ENCODE results near the gene GJA9. TPM values are rescaled to one million over a fixed set of nuclear protein-coding genes. Genes with fewer than 3 reads are reported as not detected.

Gene GJA9
- total and polyA plus RNA-seq, 2 experiments from 2014 or later = 0.21 TPM; not detected in 1

GRCh38 chr1:38923607-38924006 lies 42.2 kb upstream of the GJA9 start (continued):
- TF ChIP-seq ETS1 (IDR thresholded peaks at IDR 0.05) (no peak), STAT1 (IDR thresholded peaks at IDR 0.05; ENCODE audit: unreplicated experiment) (no peak), NANOG (IDR thresholded peaks at IDR 0.05; ENCODE audit: borderline replicate concordance) (no peak)

DNA sequence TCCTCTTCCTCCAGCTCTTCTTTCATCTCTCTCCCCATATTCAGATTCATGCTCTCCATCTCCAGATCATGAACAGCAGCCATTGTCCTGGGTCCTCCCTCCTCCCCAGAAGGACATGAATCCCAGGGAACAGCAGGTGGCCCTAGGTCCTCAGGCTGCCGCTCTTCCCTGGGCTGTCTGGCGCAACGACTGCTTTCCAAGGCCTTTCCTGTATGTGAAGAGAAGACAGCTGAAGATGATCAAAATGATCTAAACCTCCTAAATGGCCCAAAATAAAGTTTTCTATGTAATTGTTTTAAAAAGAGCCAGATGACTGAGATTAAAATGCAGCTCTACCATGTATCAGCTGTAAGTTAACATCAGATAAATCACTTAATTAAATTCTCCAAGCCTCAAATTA lies 37.7 kb upstream of the GJA9 start:
- H3K36me3 ChIP-seq (ENCODE audit: insufficient read depth) = no peaks in the 10 kb centered on the region
- peaks cover 5% of the 10 kb centered on the region; the same call in 2 of the 3 replicates for H3K4me1 Mint-ChIP-seq

DNA sequence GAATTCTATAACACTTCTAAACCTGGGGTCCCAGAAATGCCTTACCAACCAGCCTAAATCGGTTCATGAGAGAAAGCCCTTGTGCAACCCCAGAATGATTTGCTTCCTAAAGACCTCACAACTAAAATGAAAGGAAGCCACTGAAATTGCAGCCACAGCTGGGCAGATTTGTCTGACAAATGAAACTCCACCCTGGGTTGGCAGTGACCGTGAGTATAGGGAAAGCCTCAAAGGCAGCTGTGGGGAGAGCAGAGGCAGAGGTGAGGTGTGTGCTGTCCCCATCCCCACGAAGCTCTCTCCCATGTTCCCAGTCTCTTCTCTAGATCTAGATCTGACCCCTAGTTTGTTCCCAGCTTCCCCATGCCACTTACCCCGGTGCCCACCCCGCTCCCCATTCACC lies 37.2 kb upstream of the GJA9 start:
- Histone ChIP-seq H3K36me3 (ENCODE audit: insufficient read depth) (no peaks in the 10 kb centered on the region), H3F3A (replicated peaks; ENCODE audit: low read depth) (no peaks in the 10 kb centered on the region), H3K4me2 (no peak overlapping the region), H2AFZ (peak overlapping the region; percentile 72; the same call in 1 of the 2 replicates), H3K4me1 (ENCODE audit: insufficient read depth) (no peaks in the 10 kb centered on the region), H4K20me1 (replicated peaks; ENCODE audit: insufficient read depth) (no peaks in the 10 kb centered on the region), H3K27ac (ENCODE audit: low read depth) (no peak overlapping the region), H3K79me2 (replicated peaks; ENCODE audit: insufficient read depth) (no peaks in the 10 kb centered on the region), H3K9me2 (ENCODE audit: insufficient read depth) (no peaks in the 10 kb centered on the region), H3K4me3 (no peak overlapping the region), H3K27me3 (ENCODE audit: insufficient read depth) (no peaks in the 10 kb centered on the region)
- H3K4me3 Mint-ChIP-seq = no peak overlapping the region
- H3K27ac Mint-ChIP-seq = no peak overlapping the region
- H3K4me1 Mint-ChIP-seq = peaks cover 5% of the 10 kb centered on the region; the same call in 2 of the 3 replicates
- ATAC-seq = no peak
- DNase-seq (ENCODE audit: low spot score) = no peak
- H3K27me3 Mint-ChIP-seq (ENCODE audit: insufficient read depth, low read depth, poor library complexity) = no peaks in the 10 kb centered on the region
- H3K9me3 Mint-ChIP-seq = no peaks in the 10 kb centered on the region
- H3K36me3 Mint-ChIP-seq (ENCODE audit: low read depth) = no peaks in the 10 kb centered on the region
- no peak for TF ChIP-seq EZH2 (IDR thresholded peaks at IDR 0.05; ENCODE audit: low read depth, unreplicated experiment)
- TF ChIP-seq NANOG (IDR thresholded peaks at IDR 0.05; ENCODE audit: borderline replicate concordance) = no peak
- TF ChIP-seq, protein P1, sequence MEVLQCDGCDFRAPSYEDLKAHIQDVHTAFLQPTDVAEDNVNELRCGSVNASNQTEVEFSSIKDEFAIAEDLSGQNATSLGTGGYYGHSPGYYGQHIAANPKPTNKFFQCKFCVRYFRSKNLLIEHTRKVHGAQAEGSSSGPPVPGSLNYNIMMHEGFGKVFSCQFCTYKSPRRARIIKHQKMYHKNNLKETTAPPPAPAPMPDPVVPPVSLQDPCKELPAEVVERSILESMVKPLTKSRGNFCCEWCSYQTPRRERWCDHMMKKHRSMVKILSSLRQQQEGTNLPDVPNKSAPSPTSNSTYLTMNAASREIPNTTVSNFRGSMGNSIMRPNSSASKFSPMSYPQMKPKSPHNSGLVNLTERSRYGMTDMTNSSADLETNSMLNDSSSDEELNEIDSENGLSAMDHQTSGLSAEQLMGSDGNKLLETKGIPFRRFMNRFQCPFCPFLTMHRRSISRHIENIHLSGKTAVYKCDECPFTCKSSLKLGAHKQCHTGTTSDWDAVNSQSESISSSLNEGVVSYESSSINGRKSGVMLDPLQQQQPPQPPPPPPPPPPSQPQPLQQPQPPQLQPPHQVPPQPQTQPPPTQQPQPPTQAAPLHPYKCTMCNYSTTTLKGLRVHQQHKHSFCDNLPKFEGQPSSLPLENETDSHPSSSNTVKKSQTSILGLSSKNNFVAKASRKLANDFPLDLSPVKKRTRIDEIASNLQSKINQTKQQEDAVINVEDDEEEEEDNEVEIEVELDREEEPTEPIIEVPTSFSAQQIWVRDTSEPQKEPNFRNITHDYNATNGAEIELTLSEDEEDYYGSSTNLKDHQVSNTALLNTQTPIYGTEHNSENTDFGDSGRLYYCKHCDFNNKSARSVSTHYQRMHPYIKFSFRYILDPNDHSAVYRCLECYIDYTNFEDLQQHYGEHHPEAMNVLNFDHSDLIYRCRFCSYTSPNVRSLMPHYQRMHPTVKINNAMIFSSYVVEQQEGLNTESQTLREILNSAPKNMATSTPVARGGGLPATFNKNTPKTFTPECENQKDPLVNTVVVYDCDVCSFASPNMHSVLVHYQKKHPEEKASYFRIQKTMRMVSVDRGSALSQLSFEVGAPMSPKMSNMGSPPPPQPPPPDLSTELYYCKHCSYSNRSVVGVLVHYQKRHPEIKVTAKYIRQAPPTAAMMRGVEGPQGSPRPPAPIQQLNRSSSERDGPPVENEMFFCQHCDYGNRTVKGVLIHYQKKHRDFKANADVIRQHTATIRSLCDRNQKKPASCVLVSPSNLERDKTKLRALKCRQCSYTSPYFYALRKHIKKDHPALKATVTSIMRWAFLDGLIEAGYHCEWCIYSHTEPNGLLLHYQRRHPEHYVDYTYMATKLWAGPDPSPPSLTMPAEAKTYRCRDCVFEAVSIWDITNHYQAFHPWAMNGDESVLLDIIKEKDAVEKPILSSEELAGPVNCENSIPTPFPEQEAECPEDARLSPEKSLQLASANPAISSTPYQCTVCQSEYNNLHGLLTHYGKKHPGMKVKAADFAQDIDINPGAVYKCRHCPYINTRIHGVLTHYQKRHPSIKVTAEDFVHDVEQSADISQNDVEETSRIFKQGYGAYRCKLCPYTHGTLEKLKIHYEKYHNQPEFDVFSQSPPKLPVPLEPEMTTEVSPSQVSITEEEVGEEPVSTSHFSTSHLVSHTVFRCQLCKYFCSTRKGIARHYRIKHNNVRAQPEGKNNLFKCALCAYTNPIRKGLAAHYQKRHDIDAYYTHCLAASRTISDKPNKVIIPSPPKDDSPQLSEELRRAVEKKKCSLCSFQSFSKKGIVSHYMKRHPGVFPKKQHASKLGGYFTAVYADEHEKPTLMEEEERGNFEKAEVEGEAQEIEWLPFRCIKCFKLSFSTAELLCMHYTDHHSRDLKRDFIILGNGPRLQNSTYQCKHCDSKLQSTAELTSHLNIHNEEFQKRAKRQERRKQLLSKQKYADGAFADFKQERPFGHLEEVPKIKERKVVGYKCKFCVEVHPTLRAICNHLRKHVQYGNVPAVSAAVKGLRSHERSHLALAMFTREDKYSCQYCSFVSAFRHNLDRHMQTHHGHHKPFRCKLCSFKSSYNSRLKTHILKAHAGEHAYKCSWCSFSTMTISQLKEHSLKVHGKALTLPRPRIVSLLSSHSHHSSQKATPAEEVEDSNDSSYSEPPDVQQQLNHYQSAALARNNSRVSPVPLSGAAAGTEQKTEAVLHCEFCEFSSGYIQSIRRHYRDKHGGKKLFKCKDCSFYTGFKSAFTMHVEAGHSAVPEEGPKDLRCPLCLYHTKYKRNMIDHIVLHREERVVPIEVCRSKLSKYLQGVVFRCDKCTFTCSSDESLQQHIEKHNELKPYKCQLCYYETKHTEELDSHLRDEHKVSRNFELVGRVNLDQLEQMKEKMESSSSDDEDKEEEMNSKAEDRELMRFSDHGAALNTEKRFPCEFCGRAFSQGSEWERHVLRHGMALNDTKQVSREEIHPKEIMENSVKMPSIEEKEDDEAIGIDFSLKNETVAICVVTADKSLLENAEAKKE (CRISPR knock-in tag; IDR thresholded peaks at IDR 0.05) = no peak
- no peak for TF ChIP-seq ZNF114 (CRISPR knock-in tag; IDR thresholded peaks at IDR 0.05)
- TF ChIP-seq EZH2phosphoT487 (IDR thresholded peaks at IDR 0.05; ENCODE audit: unreplicated experiment) = no peak

More for the DNA sequence above, 37.7 kb upstream of the GJA9 start:
- no peaks in the 10 kb centered on the region for H4K20me1 ChIP-seq (replicated peaks; ENCODE audit: insufficient read depth)
- H2AFZ ChIP-seq = peak overlapping the region; percentile 72; the same call in 1 of the 2 replicates
- no peak overlapping the region for H3K27ac ChIP-seq (ENCODE audit: low read depth)
- ATAC-seq (peak; percentile 56), DNase-seq (ENCODE audit: low spot score) (no peak)
- no peak overlapping the region for H3K4me3 Mint-ChIP-seq
- no peaks in the 10 kb centered on the region for H3K9me3 Mint-ChIP-seq
- H3K27me3 Mint-ChIP-seq (ENCODE audit: insufficient read depth, low read depth, poor library complexity) = no peaks in the 10 kb centered on the region
- no peaks in the 10 kb centered on the region for H3K27me3 ChIP-seq (ENCODE audit: insufficient read depth)
- H3K27ac Mint-ChIP-seq = no peak overlapping the region
- H3K4me2 ChIP-seq = no peak overlapping the region
- peak in 1 of 2 experiments; percentile 31; a peak in 1 of 4 replicates for TF ChIP-seq CTCF (conservative IDR thresholded peaks at IDR 0.05; ENCODE audit: low read depth in 2 of 2)
- no peak for TF ChIP-seq ZNF114 (CRISPR knock-in tag; IDR thresholded peaks at IDR 0.05)
- no peaks in the 10 kb centered on the region for H3K4me1 ChIP-seq (ENCODE audit: insufficient read depth)
- H3K79me2 ChIP-seq (replicated peaks; ENCODE audit: insufficient read depth) = no peaks in the 10 kb centered on the region
- no peaks in the 10 kb centered on the region for H3F3A ChIP-seq (replicated peaks; ENCODE audit: low read depth)
- no peaks in the 10 kb centered on the region for H3K9me2 ChIP-seq (ENCODE audit: insufficient read depth)
- H3K4me3 ChIP-seq = no peak overlapping the region
- H3K36me3 Mint-ChIP-seq (ENCODE audit: low read depth) = no peaks in the 10 kb centered on the region
